Fibroblast of lung (primary cell): ENCODE measurements around the gene PPP1R16B. TPM values are rescaled to one million over a fixed set of nuclear protein-coding genes. Genes with fewer than 3 reads are reported as not detected.

Experiments used
- DNase-seq, 2 donors: peaks; one replicate each; pipeline versions ENCODE4 v3.0.0 to v3.0.0-alpha.2; 2010; ENCODE audit warnings: low read depth in 2 of 2
- H2AFZ ChIP-seq: 2 replicates; pipeline ENCODE4 v1.5.1; 2012; ENCODE audit warnings: low read length, control low read depth, inconsistent platforms
- H3K27ac ChIP-seq: 2 replicates; pipeline ENCODE4 v1.5.1; 2011; ENCODE audit warnings: low read length, control low read depth; ENCODE audit not compliant: insufficient read depth
- H3K27me3 ChIP-seq: 2 replicates; pipeline ENCODE4 v1.5.1; 2011; ENCODE audit warnings: mild to moderate bottlenecking, low read length; ENCODE audit not compliant: control insufficient read depth, insufficient read depth
- H3K36me3 ChIP-seq: 2 replicates; pipeline ENCODE4 v1.5.1; 2011; ENCODE audit warnings: low read length; ENCODE audit not compliant: control insufficient read depth, insufficient read depth
- H3K4me1 ChIP-seq: 2 replicates; pipeline ENCODE4 v1.5.1; 2011; ENCODE audit warnings: low read length; ENCODE audit not compliant: control insufficient read depth, insufficient read depth; ENCODE audit errors: extremely low read depth
- H3K4me2 ChIP-seq: 2 replicates; pipeline ENCODE4 v1.5.1; 2011; ENCODE audit warnings: low read length, control low read depth; ENCODE audit not compliant: insufficient read depth; ENCODE audit errors: extremely low read depth
- H3K4me3 ChIP-seq, 4 experiments: fragments of 200-600 bp in 1 of 4; sonication (generic) in 1 of 4; replicated peaks in 1 of 4; 2 replicates each; pipeline ENCODE4 v1.5.1; 2011 to 2016; ENCODE audit warnings: low read length in 4 of 4, low read depth in 3 of 4, mild to moderate bottlenecking in 3 of 4, control low read depth in 2 of 4, inconsistent platforms in 1 of 4, mixed read lengths in 1 of 4; ENCODE audit not compliant: insufficient read depth in 1 of 4; ENCODE audit errors: control extremely low read depth in 1 of 4
- H3K79me2 ChIP-seq: 2 replicates; pipeline ENCODE4 v1.5.1; 2012; ENCODE audit warnings: mild to moderate bottlenecking, low read length, inconsistent platforms; ENCODE audit not compliant: control insufficient read depth, insufficient read depth
- H3K9ac ChIP-seq: 2 replicates; pipeline ENCODE4 v1.5.1; 2011; ENCODE audit warnings: mild to moderate bottlenecking, low read length, control low read depth; ENCODE audit not compliant: insufficient read depth
- H3K9me3 ChIP-seq: 2 replicates; pipeline ENCODE4 v1.5.1; 2012; ENCODE audit warnings: low read depth, low read length; ENCODE audit not compliant: control insufficient read depth, insufficient read depth
- H4K20me1 ChIP-seq: 2 replicates; pipeline ENCODE4 v1.5.1; 2011; ENCODE audit warnings: low read length; ENCODE audit not compliant: control insufficient read depth, insufficient read depth; ENCODE audit errors: extremely low read depth
- CTCF ChIP-seq, 2 donors: IDR thresholded peaks in 1 of 2; conservative IDR thresholded peaks in 1 of 2; 1 replicate in 1 of 2; 2 replicates in 1 of 2; pipeline ENCODE4 v1.5.1; 2011 to 2012; ENCODE audit warnings: low read length in 2 of 2, control low read depth in 1 of 2, inconsistent platforms in 1 of 2, low read depth in 1 of 2, mild to moderate bottlenecking in 1 of 2
- EZH2 ChIP-seq: IDR thresholded peaks from 2 replicates; pipeline ENCODE4 v1.5.1; 2012; ENCODE audit warnings: low read length, control low read depth, mild to moderate bottlenecking; ENCODE audit errors: missing control alignments
- polyA plus RNA-seq, 2 donors: library from polyadenylated mRNA; depleted of rRNA in 1 of 2; stranded (reverse) in 1 of 2; unstranded in 1 of 2; fragments of >200 nt; gene quantifications; 2 replicates each; pipeline ENCODE4 v1.2.1, GENCODE V29; 2011 to 2012; ENCODE audit warnings: missing spikeins in 1 of 2
- total RNA-seq: library from RNA; depleted of rRNA; stranded (reverse); fragments of >200 nt; gene quantifications from 2 replicates; pipeline ENCODE4 v1.2.1, GENCODE V29; 2014

Gene PPP1R16B
- total and polyA plus RNA-seq, 2 donors (not counting 1 experiment from before 2014, with no cell fraction given): under 0.01 TPM; not detected in 1

DNA sequence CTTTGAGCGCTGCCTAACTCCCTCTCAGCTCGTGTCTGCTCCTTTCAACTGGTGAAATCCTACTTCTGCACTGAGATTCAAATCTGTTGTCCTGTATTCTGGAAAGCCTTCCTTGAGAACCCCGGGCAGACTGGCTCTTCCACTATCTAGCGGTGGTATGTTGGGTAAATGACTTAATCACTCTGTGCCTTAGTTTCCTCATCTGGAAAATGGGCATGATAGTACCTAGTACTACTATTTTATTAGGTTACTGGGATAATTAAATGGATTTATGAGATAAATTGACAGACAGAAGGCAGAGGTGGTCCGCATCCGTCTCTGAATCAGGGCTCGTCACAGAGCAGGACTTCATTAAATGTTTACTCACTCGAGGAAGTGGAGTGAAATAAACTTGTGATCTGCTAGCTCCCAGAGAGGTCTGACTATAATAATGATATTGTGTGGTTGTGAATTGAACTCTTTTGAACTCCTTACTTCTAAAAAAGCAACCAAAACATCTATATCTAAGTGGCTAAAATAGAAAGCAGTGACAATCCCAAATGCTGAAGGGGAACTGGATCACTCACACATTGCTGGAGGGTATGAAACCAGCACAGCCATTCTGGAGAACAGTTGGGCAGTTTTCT is 26.6 kb downstream of the PPP1R16B start:
- Histone ChIP-seq H3K9me3 (no peaks in the 10 kb centered on the region), H3K9ac (no peak overlapping the region), H3K4me2 (no peak overlapping the region), H3K27ac (no peak overlapping the region), H4K20me1 (no peaks in the 10 kb centered on the region), H3K27me3 (no peaks in the 10 kb centered on the region), H3K79me2 (no peaks in the 10 kb centered on the region), H3K36me3 (no peaks in the 10 kb centered on the region), H3K4me1 (no peaks in the 10 kb centered on the region), H2AFZ (no peak overlapping the region), H3K4me3 (no peak overlapping the region)
- no peak for DNase-seq
- TF ChIP-seq EZH2 (no peak), CTCF (conservative IDR thresholded peaks at IDR 0.05 in 1 of 2, IDR thresholded peaks at IDR 0.05 in 1 of 2; ENCODE audit: low read depth in 1 of 2, low read length in 2 of 2) (no peak)

- H3K4me2 ChIP-seq: no peak overlapping the region
- H3K4me3 ChIP-seq: no peak overlapping the region
- no peak overlapping the region for H3K27ac ChIP-seq
- H3K4me1 ChIP-seq: no peaks in the 10 kb centered on the region
- no peaks in the 10 kb centered on the region for H3K36me3 ChIP-seq
- no peaks in the 10 kb centered on the region for H3K79me2 ChIP-seq
- no peak overlapping the region for H2AFZ ChIP-seq
- no peaks in the 10 kb centered on the region for H3K9me3 ChIP-seq
- TF ChIP-seq CTCF (conservative IDR thresholded peaks at IDR 0.05 in 1 of 2, IDR thresholded peaks at IDR 0.05 in 1 of 2; ENCODE audit: low read depth in 1 of 2, low read length in 2 of 2) (no peak), EZH2 (no peak)
- no peak overlapping the region for H3K9ac ChIP-seq
- DNase-seq: no peak
- no peaks in the 10 kb centered on the region for H3K27me3 ChIP-seq
- no peaks in the 10 kb centered on the region for H4K20me1 ChIP-seq
These were observed 27.8 kb downstream of the PPP1R16B start for GRCh38 chr20:38833154-38833856.

DNA sequence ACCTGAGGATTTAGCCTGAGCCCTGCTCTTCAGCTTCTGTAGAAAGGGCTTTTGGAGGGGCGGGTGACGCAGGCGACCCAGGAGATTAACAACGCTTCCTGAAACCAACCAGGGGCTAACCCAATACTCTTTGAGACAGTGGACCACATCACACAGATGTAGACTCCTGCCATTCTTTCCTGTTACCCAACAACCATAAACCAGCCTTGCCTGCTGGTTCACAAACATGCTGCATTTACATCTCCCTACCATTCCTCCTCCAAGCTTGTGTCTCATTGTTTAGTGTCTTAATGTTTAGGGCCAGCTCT is 28.3 kb downstream of the PPP1R16B start:
- Histone ChIP-seq H3K9me3 (no peaks in the 10 kb centered on the region), H3K79me2 (no peaks in the 10 kb centered on the region), H3K4me1 (no peaks in the 10 kb centered on the region), H2AFZ (no peak overlapping the region), H3K9ac (no peak overlapping the region), H4K20me1 (no peaks in the 10 kb centered on the region), H3K27ac (no peak overlapping the region), H3K4me3 (no peak overlapping the region), H3K4me2 (no peak overlapping the region), H3K27me3 (no peaks in the 10 kb centered on the region), H3K36me3 (no peaks in the 10 kb centered on the region)
- no peak for TF ChIP-seq EZH2
- no peak for TF ChIP-seq CTCF (conservative IDR thresholded peaks at IDR 0.05 in 1 of 2, IDR thresholded peaks at IDR 0.05 in 1 of 2; ENCODE audit: low read depth in 1 of 2, low read length in 2 of 2)
- no peak for DNase-seq
